ENCODE data around the gene SHOC2.

DNA sequence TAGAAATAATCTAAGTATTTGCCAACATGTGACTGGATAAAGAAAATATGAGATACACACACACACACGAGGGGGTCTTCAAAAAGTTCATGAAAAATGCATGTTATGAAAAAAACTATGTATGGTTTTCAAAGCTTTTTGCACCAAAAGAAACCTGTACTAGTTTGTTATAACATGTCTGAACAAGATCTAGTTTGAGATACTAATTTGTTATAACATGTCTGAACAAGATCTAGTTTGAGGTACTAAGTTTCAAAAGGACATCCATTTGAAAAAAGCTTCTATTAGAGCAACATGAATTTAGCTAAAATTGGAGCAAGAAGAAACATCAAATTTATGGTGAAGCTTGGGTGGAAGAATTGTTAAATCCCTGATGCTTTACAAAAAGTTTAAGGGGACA, 137.6 kb downstream of the SHOC2 start:
- no peak for TF ChIP-seq POLR2A (IDR thresholded peaks at IDR 0.05)
- TF ChIP-seq, protein P1, sequence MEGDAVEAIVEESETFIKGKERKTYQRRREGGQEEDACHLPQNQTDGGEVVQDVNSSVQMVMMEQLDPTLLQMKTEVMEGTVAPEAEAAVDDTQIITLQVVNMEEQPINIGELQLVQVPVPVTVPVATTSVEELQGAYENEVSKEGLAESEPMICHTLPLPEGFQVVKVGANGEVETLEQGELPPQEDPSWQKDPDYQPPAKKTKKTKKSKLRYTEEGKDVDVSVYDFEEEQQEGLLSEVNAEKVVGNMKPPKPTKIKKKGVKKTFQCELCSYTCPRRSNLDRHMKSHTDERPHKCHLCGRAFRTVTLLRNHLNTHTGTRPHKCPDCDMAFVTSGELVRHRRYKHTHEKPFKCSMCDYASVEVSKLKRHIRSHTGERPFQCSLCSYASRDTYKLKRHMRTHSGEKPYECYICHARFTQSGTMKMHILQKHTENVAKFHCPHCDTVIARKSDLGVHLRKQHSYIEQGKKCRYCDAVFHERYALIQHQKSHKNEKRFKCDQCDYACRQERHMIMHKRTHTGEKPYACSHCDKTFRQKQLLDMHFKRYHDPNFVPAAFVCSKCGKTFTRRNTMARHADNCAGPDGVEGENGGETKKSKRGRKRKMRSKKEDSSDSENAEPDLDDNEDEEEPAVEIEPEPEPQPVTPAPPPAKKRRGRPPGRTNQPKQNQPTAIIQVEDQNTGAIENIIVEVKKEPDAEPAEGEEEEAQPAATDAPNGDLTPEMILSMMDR (IDR thresholded peaks at IDR 0.05), result no peak
